HG02981 (cell line): ENCODE results near the gene SDC3.

ENCODE experiments used
- ATAC-seq: cut with Tn5 transposase; IDR thresholded peaks from one replicate; pipeline ENCODE4 v1.9.1; 2021; ENCODE audit warnings: mild to moderate bottlenecking, moderate library complexity; ENCODE audit not compliant: unreplicated experiment

SDC3 gene

GRCh38 chr1:30928789-30929134 lies 20.2 kb upstream of the SDC3 start:
- ATAC-seq, result no peak

GRCh38 chr1:30928171-30928570 lies 19.6 kb upstream of the SDC3 start:
- no peak for ATAC-seq

DNA sequence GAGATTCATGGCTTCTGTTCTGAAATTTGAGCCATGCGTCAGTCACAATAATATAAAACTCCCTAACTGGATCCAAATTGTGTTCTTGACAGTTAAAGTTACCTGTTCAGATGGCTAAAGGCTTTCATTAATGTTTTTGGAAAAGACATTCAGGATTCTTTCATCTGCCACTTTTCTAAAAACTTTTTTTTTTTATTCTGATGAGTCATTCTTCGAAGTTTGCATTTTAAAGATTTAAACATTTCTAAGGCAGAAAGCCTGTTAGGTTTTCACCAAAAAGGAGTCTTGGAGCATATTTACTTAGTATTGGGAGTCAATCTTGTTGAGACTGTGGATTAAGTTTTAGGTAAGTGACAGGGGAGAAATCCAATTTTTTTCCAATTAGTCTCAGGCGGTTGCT lies 18.9 kb upstream of the SDC3 start:
- no peak for ATAC-seq

GRCh38 chr1:30923597-30923996 lies 15.0 kb upstream of the SDC3 start:
- no peak for ATAC-seq

- no peak for ATAC-seq
Observed at GRCh38 chr1:30920827-30921226, 12.3 kb upstream of the SDC3 start.

DNA sequence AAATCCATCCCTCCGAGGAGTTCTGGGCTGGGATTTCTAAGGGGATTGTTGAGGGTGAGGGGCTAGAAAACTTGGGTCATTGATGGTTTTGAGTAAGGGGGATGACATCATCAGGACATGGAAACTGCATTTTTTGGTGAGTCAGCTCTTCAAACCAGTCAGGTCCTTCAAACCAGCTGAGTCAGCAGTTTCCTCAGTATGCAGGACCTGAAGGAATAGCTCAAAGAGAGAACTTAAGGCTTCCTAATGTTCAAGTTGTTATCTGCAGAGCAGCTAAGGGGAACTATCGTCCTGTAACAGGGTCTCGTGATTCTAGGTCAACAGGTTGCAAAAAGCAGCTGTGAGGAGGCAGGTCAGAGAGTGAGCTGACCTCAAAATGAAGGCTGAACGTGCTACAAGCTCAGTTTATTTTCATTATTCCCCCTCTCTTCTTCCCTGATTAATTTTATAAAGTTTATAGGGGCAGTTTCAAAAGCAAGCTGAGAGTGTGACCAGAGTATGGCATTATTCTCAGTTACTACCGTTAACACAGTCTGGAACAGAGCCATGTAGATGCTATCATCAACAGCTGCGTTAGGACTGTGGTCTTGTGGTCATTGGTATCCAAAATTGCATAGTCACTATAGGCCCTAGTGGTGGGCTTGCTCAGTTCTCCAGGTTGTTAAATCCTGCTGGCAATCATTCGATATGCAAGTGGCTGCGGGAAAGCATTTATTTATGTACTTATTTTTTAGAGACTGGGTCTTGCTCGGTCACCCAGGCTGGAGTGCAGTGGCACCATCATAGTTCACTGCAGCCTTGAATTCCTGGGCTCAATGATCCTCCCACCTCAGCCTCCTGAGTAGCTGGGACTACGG lies 10.7 kb upstream of the SDC3 start:
- no peak for ATAC-seq

- ATAC-seq, result no peak
Observed at GRCh38 chr1:30916296-30916695, 7.7 kb upstream of the SDC3 start.

DNA sequence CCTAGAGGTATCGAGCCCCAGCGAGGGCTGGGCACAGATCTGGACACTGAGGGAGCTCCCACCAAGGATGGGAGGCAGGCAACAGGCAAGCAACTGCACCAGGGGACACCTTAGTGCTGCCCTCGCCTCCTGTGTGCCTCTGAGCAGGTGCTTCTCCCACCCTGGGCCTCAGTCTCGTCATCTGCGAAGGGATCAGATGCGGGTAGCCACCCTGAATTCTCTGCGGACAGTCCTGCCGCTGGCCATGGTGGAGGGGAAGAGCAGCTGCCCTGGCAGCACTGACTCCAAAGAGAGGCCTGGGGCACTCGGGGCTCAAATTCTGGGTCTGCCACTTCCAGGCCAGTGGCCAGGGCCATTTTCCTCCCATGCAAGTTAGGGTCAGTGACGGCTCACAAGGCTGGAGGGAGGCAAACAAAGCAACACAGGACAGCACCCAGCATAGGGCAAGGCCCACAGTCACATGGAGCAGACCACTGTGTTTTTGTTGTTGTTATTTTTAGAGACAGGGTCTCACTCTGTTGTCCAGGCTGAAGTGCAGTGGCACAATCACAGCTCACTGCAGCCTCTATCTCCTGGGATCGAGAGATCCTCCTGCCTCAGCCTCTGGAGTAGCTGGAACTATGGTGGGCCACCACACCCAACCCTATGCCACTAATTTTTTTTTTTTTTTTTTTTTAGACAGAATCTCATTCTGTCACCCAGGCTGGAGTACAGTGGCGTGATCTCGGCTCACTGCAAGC lies 7.1 kb upstream of the SDC3 start:
- no peak for ATAC-seq

DNA sequence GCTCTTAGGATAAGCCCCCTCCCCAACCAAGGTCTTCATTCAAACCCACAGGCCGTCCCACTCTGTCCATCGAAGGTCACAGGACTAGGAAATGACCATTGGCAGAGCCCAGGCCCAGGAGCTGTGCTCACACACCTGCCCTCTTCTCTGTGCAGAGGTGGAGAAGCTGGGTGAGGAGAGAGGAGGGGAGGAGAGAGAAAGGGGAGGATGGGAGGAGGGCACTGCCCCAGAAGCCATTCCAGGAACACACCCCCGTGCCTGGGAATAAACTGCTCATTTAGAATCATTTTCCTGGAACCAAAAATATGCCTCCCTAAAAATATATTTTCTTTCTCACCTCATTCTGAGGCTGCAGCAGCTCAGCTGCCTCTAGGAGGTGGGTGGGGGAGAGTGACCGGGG lies 6.4 kb upstream of the SDC3 start:
- no peak for ATAC-seq

GRCh38 chr1:30914587-30914922 lies 6.0 kb upstream of the SDC3 start:
- ATAC-seq, result no peak

GRCh38 chr1:30912913-30913652 lies 4.5 kb upstream of the SDC3 start:
- no peak for ATAC-seq

GRCh38 chr1:30912224-30912623 lies 3.7 kb upstream of the SDC3 start:
- ATAC-seq, result no peak

- no peak for ATAC-seq
Observed at GRCh38 chr1:30911059-30911954, 2.7 kb upstream of the SDC3 start.

DNA sequence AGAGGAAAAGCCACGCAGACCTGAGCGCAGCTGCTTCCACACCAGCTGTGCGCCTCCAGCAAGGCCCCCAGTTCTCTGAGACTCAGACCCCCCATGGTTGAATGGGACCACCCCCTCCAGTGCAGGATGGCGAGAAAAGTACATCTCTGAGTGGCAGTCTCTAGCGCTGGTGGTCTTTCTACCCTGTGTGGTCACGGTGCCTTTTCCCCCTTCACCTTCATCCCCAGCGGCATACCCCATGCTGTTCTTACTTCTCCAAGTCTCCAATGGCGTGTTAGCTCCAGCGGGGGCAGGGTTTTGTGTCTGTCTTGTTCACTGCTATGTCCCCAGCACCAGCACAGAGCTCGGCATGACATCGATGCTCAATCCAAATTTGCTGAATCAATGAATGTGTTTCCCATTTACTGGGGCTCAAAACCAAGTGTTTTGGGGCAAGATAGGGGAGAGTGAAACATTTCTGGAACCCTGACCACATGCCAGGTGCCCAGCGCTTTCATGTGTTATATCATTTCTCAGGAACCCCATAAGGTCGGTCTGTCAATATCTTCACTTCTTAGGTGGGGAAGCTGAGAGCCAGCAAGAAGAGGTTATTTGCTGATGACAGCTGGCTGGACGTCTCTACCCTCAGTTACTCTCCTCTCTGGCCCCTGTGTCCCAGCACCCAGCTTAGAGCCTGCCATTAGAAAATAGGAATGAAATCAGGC lies 959 bp upstream of the SDC3 start:
- ATAC-seq, result no peak

- ATAC-seq, result no peak
Observed at GRCh38 chr1:30908316-30908695, 252 bp downstream of the SDC3 start.

- no peak for ATAC-seq
Observed at GRCh38 chr1:30907481-30908315, 860 bp downstream of the SDC3 start.

- ATAC-seq, result no peak
Observed at GRCh38 chr1:30906631-30907441, 1.7 kb downstream of the SDC3 start.

GRCh38 chr1:30905916-30906620 lies 2.5 kb downstream of the SDC3 start:
- no peak for ATAC-seq
